Activated T-cell treated with anti-CD3 and anti-CD28 coated beads, Interleukin-2, amount 50 U/mL, for 4 hours (primary cell): ENCODE data around the gene SMIM22. TPM values are rescaled to one million over a fixed set of nuclear protein-coding genes. Genes with fewer than 3 reads are reported as not detected.
"Not testable (repeated sequence)": the region's sequence is repeated elsewhere in the genome, so short reads cannot be mapped to it uniquely, and the experiment has no call there.

Source experiments
- ATAC-seq, 2 donors: fragments of 200-7000 bp; cut with Tn5 transposase; one replicate each; pipeline ENCODE4 v1.10.0; 2021
- DNase-seq: peaks from one replicate; pipeline ENCODE4 v3.0.0-alpha.2; 2020
- H3K27me3 Mint-ChIP-seq: one replicate; pipeline ENCODE4 v1.8.0; 2021; ENCODE audit warnings: low read depth, mixed read lengths
- H3K36me3 Mint-ChIP-seq: one replicate; pipeline ENCODE4 v1.8.0; 2022; ENCODE audit warnings: mixed read lengths; ENCODE audit not compliant: insufficient read depth
- H3K4me1 Mint-ChIP-seq: one replicate; pipeline ENCODE4 v1.8.0; 2021; ENCODE audit warnings: low read depth, mixed read lengths
- H3K4me3 Mint-ChIP-seq: one replicate; pipeline ENCODE4 v1.8.0; 2021; ENCODE audit warnings: mild to moderate bottlenecking, moderate library complexity, mixed read lengths
- H3K9me3 Mint-ChIP-seq: one replicate; pipeline ENCODE4 v1.8.0; 2021; ENCODE audit warnings: mixed read lengths
- total RNA-seq, 3 donors: library from RNA; stranded (reverse); gene quantifications; one replicate each; pipeline ENCODE4 v1.2.1, GENCODE V29; 2021

SMIM22 gene
- total RNA-seq, 3 donors from 2014 or later, result not detected

DNA sequence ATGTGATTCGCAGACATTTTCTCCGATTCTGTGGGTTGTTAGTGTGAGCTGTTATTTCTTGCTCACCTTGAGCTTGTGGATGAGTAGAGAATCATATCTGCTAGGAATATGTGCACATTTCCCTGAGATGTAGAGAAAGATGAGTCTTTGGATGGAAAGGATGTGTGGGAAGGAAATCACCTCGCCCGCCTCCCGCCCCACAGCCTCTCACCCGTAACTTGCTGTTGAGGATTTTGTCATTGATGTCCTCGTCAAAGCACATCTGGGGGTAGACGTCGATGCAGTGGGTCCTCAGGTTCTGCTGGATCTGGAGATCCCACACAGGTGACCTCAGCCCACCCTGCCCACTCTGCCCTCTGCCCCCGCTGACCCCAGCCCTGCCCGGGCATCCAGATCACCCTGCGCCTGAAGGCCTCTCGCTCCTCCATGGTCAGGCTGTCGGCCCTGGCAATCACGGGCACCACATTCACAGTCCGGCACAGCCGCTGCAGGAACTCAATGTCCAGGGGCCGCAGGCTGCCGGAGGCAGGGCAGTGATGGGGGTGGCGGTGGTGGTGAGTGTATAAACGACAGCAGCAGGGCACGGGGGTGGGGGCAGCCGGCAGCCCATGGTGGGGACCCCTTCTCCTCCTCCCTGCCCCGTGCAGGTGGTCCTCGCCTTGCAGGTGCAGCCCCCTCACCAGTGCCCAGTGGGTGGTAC is 11.8 kb upstream of the SMIM22 start:
- Mint-ChIP-seq H3K4me1 (no peaks in the 10 kb centered on the region), H3K9me3 (no peaks in the 10 kb centered on the region), H3K27me3 (no peaks in the 10 kb centered on the region), H3K4me3 (no peak overlapping the region), H3K36me3 (no peaks in the 10 kb centered on the region)
- ATAC-seq, result no peak
- DNase-seq, result no peak

DNA sequence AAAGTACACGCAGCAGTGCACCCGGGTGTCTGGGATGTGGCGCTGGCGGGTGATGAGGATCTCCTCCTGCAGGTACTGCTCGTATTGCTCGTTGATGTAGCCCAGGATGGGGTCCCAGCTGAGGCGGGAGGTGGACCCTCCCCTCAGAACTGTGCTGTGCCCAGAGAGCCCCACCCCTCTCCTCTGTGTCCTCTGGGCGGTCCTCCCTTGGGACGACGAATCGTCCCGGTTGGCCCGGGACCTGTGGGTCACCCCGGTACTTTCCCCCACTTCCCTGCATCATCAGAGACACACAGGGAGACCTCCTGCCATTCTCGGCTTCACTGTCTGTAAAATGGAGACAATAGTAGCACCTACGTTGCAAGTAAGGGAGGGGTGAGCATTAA is 11.2 kb upstream of the SMIM22 start:
- no peaks in the 10 kb centered on the region for H3K4me1 Mint-ChIP-seq
- DNase-seq (no peak), ATAC-seq (no peak)
- no peaks in the 10 kb centered on the region for H3K9me3 Mint-ChIP-seq
- H3K36me3 Mint-ChIP-seq, result no peaks in the 10 kb centered on the region
- H3K27me3 Mint-ChIP-seq, result no peaks in the 10 kb centered on the region
- H3K4me3 Mint-ChIP-seq, result no peak overlapping the region

DNA sequence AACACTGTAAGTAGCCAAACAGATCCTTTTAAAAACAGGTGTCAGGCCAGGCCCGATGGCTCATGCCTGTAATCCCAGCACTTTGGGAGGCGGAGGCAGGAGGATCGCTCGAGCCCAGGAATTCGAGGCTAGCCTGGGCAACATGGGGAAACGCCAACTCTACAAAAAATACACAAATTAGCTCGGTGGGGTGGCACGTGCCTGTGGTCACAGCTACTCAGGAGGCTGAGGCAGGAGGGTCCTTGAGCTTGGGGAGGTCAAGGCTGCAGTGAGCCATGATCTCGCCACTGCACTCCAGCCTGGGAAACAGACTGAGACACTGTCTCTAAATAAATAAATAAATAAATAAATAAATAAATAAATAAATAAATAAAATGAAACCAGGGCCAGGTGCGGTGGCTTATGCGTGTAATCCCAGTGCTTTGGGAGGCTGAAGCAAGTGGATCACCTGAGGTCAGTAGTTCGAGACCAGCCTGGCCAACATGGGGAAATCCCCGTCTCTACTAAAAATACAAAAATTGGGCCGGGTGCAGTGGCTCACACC is 10.7 kb upstream of the SMIM22 start:
- ATAC-seq, H3K4me3 Mint-ChIP-seq, H3K4me1 Mint-ChIP-seq, DNase-seq, H3K9me3 Mint-ChIP-seq, H3K36me3 Mint-ChIP-seq, H3K27me3 Mint-ChIP-seq: not testable (repeated sequence)

DNA sequence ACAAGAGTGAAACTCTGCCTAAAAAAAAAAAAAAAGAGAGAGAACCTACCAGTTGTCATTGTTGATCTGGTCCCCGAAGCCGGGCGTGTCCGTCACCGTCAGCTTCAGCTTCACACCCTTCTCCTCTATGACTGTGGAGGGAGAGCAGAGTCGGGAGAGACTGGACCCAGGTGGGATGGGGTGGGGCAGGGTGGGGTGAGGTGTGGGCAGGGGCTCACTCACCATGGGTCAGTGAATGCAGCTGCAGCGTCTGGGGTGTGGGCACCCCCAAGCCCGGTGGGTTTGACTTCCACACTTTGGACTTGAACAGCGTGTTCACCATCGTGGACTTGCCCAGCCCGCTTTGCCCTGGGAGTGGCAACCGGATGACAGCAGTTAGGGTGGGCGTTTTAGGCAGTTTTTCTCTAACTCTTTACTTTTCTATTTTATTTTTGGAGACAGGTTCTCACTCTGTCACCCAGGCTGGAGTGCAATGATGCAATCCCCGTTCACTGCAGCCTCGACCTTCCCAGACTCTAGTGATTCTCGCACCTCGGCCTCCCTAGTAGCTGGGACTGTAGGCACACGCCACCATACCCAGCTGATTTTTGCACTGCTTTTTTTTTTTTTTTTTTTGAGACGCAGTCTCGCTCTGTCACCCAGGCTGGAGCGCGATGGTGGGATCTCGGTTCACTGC is 9.3 kb upstream of the SMIM22 start:
- Mint-ChIP-seq H3K4me3 (no peak overlapping the region), H3K27me3 (no peaks in the 10 kb centered on the region), H3K9me3 (no peaks in the 10 kb centered on the region), H3K4me1 (no peaks in the 10 kb centered on the region), H3K36me3 (no peaks in the 10 kb centered on the region)
- no peak for ATAC-seq
- DNase-seq, result no peak

DNA sequence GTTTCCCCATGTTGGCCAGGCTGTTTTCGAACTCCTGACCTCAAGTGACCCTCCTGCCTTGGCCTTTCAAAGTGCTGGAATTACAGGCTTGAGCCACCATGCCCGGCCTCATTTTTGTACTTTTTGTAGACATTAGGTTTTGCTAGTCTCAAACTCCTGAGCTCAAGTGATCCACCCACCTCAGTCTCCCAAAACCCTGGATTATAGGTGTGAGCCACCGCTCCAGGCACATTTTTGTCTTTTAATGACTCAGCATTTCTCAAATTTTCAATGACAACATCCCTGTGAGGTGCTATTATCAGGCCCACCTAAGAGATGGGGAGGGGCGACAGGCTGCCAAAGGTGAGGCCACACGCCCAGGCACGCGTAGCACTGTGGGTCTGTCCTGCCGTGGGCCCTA is 8.1 kb upstream of the SMIM22 start:
- Mint-ChIP-seq H3K27me3 (no peaks in the 10 kb centered on the region), H3K4me3 (no peak overlapping the region), H3K36me3 (no peaks in the 10 kb centered on the region), H3K4me1 (no peaks in the 10 kb centered on the region), H3K9me3 (no peaks in the 10 kb centered on the region)
- ATAC-seq, result no peak
- no peak for DNase-seq

DNA sequence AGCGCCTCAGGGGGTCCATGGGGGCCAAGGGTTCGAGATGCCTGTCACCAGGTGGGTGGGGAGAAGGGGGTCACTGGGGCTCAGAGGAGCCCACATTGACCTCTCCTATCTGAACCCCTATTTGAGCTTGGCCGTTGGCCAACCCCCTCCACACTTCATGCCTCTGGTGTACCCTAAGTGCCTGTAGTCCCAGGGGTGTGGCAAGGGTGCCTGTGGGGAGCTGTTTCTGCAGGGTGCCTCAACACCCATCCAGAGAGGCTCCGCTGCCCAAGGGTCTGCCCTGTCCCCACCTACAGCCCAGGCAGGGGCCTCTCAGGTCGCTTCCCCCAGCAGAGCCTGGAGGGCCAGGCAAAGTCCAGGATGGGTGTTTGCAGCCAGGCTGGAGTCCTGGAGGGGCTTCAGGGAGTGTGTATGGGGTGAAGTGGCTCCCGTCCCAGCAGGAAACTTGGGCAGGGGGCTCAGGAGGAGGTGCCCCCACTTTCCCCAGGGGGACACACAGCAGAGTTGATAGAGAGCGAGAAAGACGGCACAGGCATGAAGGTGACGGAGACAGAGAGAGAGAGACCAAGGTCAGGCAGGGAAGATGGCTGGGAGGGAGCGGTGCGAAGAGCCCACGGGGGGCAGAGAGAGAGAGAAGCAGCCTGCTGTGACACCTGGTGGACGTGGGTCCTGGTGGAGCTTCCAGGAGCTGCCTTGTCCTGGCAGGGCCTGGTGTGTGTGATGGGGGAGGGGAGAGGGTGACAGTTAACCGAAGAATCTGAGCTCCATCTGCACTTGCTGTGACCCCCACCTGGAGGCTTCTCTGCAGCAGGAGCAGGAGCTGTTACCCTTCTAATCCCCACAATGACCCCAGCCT is 7.3 kb upstream of the SMIM22 start, which contains the start of gene SEPTIN12:
Gene SEPTIN12 (minus strand): TSS at position 719 of the 856 bp plus-strand sequence. CDS start 700 bp downstream, at position 19.
- Mint-ChIP-seq H3K27me3 (no peaks in the 10 kb centered on the region), H3K36me3 (no peaks in the 10 kb centered on the region), H3K9me3 (no peaks in the 10 kb centered on the region), H3K4me3 (no peak within 1 kb of the TSS), H3K4me1 (no peaks in the 10 kb centered on the region)
- no peak for DNase-seq
- no peak for ATAC-seq

DNA sequence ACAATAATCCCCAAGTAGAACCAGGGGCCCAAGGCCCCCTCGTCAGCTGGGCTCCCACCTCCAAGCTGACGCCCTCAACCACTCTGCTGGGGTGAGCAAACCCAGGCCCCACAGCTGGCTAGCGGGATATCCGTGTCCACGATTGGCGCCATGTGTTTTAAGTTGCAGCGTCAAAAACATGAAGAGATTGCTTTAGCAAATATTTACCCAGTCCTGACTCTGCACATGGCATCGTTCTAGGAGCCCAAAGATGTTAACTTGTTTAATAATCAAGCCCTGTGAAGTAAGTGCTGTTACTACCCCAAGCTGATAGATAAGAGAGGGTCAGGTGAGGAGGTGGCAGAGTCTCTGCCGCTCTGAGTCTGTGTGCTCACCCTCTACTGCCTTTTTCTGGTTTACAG is 6.7 kb upstream of the SMIM22 start:
- no peak overlapping the region for H3K4me3 Mint-ChIP-seq
- H3K4me1 Mint-ChIP-seq, result no peaks in the 10 kb centered on the region
- H3K36me3 Mint-ChIP-seq, result no peaks in the 10 kb centered on the region
- H3K9me3 Mint-ChIP-seq, result no peaks in the 10 kb centered on the region
- DNase-seq (no peak), ATAC-seq (no peak)
- no peaks in the 10 kb centered on the region for H3K27me3 Mint-ChIP-seq

DNA sequence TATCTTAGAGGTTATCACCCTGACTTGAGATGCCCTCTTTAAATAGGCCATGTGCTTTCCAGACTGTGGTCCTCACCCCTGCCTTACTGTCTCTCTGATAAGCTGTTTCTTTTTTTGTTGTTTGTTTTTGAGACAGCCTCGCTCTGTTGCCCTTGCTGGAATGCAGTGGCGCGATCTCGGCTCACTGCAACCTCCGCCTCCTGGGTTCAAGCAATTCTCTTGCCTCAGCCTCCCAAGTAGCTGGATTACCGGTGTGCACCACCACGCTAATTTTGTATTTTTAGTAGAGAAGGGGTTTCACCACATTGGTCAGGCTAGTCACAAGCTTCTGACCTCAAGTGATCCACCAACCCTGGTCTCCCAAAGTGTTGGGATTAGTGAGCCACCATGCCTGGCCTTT is 6.3 kb upstream of the SMIM22 start:
- ATAC-seq, result no peak
- Mint-ChIP-seq H3K36me3 (no peaks in the 10 kb centered on the region), H3K4me1 (no peaks in the 10 kb centered on the region), H3K4me3 (no peak overlapping the region), H3K27me3 (no peaks in the 10 kb centered on the region), H3K9me3 (no peaks in the 10 kb centered on the region)
- no peak for DNase-seq

DNA sequence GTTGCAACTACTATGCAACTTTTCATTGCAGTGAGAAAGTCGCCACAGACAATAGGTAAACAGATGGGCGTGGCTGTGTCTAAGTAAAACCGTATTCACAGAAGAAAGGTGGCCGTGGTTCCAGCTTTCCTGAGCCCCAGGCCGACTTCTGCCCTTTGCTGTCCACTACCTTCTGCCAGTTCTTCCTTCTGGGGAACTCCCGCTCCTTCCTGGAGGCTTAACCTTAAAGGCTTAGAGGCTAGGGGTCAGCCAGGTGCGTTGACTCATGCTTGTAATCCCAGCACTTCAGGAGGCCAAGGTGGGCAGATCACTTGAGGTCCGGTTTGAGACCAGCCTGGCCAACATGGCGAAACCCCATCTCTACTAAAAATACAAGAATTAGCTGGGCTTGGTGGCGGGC is 4.9 kb upstream of the SMIM22 start:
- Mint-ChIP-seq H3K4me1 (no peaks in the 10 kb centered on the region), H3K4me3 (no peak overlapping the region), H3K9me3 (no peaks in the 10 kb centered on the region), H3K36me3 (no peaks in the 10 kb centered on the region), H3K27me3 (no peaks in the 10 kb centered on the region)
- DNase-seq, result no peak
- no peak for ATAC-seq

DNA sequence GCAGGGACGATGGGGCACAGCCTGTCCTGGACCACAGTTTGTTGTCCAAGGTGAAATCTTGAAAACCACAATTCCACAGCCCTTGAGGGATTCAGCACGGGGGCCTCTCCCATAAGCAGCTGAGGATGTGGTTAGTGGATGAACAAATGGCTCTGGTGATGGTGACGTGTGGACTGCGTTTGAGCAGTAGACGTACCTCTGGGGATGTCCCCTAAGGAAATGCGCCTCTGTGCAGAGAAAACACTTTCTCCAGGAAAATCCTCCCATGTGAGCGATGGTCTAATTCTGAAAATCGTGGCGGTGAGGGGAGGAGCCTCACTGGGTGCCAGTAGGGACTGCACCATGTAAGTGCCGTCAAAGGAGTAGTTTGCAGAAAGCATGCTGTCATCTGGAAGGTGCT is 4.3 kb upstream of the SMIM22 start:
- no peaks in the 10 kb centered on the region for H3K36me3 Mint-ChIP-seq
- H3K27me3 Mint-ChIP-seq, result no peaks in the 10 kb centered on the region
- H3K9me3 Mint-ChIP-seq, result no peaks in the 10 kb centered on the region
- H3K4me1 Mint-ChIP-seq, result no peaks in the 10 kb centered on the region
- H3K4me3 Mint-ChIP-seq, result no peak overlapping the region
- DNase-seq (no peak), ATAC-seq (no peak)

DNA sequence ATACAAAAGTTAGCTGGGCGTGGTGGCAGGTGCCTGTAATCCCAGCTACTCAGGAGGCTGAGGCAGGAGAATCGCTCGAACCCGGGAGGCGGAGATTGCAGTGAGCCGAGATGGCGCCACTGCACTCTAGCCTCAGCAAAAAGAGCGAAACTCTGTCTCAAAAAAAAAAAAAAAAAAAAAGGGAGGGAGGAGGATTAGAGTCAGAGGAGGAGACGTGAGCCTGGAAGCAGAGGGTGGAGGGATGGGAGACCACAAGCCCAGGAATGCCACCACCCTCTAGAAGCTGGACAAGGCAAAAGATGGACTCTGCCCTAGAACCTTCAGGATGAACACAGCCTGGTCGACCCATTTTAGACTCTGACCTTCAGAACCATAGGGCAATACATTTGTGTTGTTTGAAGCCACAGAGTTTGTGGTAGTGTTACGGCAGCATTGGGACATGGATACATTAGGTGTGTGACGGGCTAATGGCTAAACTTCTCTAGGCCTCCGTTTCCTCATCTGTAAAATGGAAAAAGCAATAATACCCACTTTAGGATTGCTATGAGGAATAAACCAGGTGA is 2.1 kb upstream of the SMIM22 start:
- Mint-ChIP-seq H3K27me3 (no peaks in the 10 kb centered on the region), H3K9me3 (no peaks in the 10 kb centered on the region), H3K36me3 (no peaks in the 10 kb centered on the region), H3K4me3 (no peak overlapping the region), H3K4me1 (no peaks in the 10 kb centered on the region)
- DNase-seq (no peak), ATAC-seq (no peak)

DNA sequence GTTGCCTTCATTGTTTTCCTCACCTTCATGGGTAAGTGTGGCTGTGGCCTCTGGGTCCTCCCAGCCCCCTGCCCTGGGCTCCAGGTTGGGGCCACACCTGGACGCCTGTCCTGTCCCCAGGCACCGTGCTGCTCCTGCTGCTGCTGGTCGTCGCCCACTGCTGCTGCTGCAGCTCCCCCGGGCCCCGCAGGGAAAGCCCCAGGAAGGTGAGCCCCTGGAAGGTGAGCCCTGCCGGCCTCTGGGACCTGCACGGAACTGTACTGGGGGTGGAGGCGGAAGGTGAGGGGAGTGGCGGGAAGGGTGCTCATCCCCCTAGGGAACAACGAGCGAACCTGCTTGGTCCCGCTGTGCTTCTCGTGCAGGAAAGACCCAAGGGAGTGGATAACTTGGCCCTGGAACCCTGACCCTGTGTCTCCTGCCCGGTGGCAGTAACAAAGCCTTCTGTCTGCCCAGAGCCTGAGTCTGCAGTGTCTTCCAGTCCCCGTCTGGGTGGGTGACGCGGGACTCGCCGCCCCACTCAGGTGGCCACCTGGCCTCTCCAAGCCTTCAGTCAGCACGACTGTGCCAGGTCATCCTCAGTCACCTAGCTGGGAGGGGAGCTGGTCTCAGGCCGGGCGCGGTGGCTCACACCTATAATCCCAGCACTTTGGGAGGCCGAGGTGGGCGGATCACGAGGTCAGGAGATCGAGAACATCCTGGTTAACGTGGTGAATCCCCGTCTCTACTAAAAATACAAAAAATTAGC is 831 bp downstream of the SMIM22 start:
- no peaks in the 10 kb centered on the region for H3K9me3 Mint-ChIP-seq
- peaks cover 6% of the 10 kb centered on the region for H3K4me1 Mint-ChIP-seq
- H3K36me3 Mint-ChIP-seq, result no peaks in the 10 kb centered on the region
- H3K27me3 Mint-ChIP-seq, result no peaks in the 10 kb centered on the region
- no peak overlapping the region for H3K4me3 Mint-ChIP-seq
- DNase-seq (no peak), ATAC-seq (no peak)

DNA sequence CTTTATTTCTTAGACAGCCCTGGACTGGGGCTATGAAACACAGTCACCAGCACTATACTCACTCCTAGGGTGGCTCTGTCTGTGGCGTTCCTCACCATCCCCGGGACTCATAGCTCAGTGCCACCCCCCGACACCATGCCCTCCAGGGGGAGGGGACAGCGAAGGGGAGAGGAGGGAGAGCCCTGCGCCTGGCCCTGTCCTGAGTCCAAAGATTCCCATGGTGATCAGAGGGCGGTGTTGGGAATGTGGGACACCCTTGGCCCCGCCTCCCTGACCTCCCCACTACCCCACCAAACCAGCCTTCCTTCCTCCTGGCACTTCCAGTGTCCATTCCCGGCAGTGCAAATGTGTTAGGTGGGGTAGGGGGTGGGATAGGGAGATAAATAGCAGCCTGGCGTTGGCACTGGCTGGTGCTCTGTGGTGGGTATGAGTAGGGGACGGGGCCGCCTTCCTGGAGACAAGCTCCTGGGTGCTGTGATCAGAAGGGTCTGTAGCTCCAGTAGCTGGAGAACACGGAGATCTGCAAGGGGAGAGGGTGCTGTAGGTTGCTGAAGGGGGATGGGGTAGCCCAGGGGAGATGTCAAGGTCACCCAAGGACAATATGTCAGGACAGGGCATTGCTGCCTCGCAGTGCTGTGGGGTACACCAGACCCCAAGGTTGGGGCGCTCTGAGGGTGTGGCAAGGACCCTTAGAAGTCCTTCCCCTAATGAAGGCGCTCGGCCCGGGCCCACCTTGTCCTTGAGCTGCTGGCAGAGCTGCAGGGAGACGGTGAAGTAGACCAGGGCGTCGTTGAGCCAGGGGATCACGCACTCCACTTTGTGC is 2.0 kb downstream of the SMIM22 start:
- Mint-ChIP-seq H3K4me3 (no peak overlapping the region), H3K9me3 (no peaks in the 10 kb centered on the region), H3K27me3 (no peaks in the 10 kb centered on the region), H3K36me3 (no peaks in the 10 kb centered on the region), H3K4me1 (peaks cover 9% of the 10 kb centered on the region)
- DNase-seq (no peak), ATAC-seq (no peak)
